ENCODE data around the gene ILF2.

DNA sequence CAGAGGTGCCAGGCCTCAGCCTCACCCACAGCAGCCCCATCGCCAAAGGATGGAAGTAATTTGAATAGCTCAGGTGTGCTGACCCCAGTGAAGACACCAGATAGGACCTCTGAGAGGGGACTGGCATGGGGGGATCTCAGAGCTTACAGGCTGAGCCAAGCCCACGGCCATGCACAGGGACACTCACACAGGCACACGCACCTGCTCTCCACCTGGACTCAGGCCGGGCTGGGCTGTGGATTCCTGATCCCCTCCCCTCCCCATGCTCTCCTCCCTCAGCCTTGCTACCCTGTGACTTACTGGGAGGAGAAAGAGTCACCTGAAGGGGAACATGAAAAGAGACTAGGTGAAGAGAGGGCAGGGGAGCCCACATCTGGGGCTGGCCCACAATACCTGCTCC, 22.7 kb upstream of the ILF2 start:
- TF ChIP-seq POLR2A (IDR thresholded peaks at IDR 0.05) = no peak
- no peak for TF ChIP-seq CTCF (IDR thresholded peaks at IDR 0.05)

Data from breast epithelium (tissue), 3 donors.